ENCODE data around the gene ZNF184. TPM values are rescaled to one million over a fixed set of nuclear protein-coding genes. Genes with fewer than 3 reads are reported as not detected.

ZNF184 gene
- polyA plus RNA-seq, 1 donor from 2014 or later = 9.0 TPM

DNA sequence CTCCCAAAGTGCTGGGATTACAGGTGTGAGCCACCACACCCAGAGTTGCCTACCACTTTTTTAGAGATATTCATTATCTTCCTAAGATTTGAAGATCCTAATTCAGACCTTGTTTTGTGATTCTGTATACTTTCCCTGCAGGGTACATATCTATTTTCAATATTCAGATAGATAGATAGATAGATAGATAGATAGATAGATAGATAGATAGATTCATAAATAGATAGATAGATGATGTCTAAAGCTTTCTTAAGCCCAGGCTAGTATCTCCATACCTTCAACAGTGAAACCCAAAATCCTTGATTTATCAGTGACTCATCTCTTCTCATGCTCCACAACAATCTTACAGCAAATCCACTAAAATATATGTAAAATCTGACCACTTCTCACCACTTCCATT, 53.5 kb downstream of the ZNF184 start:
- peaks cover 2% of the 10 kb centered on the region for H3K36me3 Mint-ChIP-seq
- no peaks in the 10 kb centered on the region for H3K4me1 Mint-ChIP-seq
- no peak overlapping the region for H3K4me3 Mint-ChIP-seq
- H3K27me3 Mint-ChIP-seq = peaks cover 2% of the 10 kb centered on the region
- peaks cover 0 to 3% (median 0%) of the 10 kb centered on the region in 3 donors for H3K9me3 Mint-ChIP-seq
- no peak overlapping the region for H3K27ac Mint-ChIP-seq

DNA sequence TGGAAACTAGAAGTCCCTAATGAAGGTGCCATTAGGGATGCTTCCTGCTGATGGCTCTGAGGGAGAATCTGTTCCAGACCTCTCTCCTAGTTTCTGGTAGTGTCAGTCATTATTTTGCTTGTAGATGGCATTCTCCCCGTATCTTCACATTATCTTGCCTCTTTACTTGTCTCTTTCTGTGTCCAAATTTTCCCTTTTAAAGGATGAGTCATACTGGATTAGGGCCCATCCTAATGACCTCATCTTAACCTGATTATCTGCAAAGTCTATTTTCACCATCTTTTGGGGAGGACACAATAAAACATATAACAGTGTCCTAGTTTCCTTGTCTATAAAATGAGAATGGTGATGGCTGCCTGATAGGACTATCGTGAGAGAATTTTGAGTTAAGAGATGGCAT, 57.0 kb downstream of the ZNF184 start:
- Mint-ChIP-seq H3K27ac (no peak overlapping the region), H3K4me3 (no peak overlapping the region), H3K9me3 (no peaks in the 10 kb centered on the region), H3K27me3 (peaks cover 2% of the 10 kb centered on the region), H3K36me3 (peaks cover 2% of the 10 kb centered on the region), H3K4me1 (no peaks in the 10 kb centered on the region)

DNA sequence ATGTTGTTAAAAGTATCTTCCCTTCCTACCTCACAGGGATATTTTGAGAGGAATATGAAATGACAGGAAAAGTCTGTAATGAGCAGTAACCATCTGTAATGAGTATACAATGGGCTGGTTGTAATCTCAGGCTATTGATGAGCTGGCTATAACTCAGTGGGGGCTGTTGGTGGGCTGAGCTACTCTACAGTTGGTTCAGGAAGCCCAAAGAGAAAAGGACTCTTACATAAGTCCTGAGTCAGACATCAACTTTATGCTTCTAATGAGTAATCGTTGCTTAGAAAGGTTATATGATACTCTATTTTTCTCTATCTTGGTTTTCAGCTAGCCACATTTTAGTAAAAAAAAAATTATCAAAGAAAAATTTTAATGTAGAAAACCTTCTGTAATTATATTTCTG, 57.9 kb downstream of the ZNF184 start:
- no peaks in the 10 kb centered on the region for H3K4me1 Mint-ChIP-seq
- no peaks in the 10 kb centered on the region for H3K9me3 Mint-ChIP-seq
- no peak overlapping the region for H3K4me3 Mint-ChIP-seq
- peaks cover 2% of the 10 kb centered on the region for H3K27me3 Mint-ChIP-seq
- H3K36me3 Mint-ChIP-seq = peaks cover 5% of the 10 kb centered on the region
- no peak overlapping the region for H3K27ac Mint-ChIP-seq

DNA sequence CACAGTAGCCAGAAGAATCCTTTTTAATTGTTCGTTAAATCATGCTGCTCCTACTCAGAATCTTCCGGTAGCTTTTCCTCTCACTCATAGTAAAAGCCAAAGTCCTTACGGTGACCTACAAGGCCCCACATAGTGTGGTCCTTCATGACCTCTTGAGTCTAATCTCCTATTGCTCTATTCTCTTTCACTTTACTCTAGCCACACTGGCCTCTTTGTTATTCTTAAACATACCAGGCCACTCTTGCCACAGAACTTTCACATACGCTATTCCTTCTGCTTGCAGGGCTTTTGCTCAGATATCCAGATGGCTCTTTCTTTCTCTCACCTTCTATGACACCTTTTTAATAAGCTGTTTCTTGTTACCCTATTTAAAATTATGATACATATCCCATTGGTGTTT, 58.6 kb downstream of the ZNF184 start:
- peaks cover 5% of the 10 kb centered on the region for H3K36me3 Mint-ChIP-seq

DNA sequence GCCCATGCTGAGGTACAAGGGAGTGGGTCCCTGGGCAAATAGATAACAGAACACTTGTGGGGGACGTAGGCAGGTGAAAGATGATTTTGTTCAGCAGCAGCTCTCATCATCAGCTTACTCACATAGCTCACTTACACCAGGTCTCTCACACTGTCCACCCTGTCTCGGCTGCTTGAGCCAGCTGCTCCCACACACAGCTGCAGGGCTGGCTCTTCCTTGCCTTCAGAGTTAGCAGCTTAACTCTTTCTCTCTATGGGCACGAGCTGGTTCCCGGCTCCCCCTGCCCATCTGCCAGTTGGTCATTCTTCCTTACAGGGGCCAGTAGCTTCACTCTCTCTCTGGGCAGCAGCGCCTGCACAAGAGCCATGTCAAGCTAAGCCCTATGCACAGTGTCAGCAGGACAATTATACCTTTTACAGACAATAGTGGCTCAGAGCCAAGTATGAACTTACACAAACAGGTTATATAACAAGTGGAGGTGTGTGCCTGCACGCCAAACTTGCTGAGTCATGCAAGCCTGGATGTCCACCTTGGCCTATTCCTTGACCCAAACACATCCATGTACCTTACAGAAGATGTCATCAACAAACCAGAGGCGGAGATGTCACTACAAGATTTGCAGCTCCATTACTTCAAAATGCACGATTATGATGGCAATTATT, 65.6 kb downstream of the ZNF184 start:
- H3K36me3 Mint-ChIP-seq = peaks cover 9% of the 10 kb centered on the region
- no peak overlapping the region for H3K4me3 Mint-ChIP-seq
- no peaks in the 10 kb centered on the region for H3K27me3 Mint-ChIP-seq
- H3K4me1 Mint-ChIP-seq = no peaks in the 10 kb centered on the region
- no peak overlapping the region for H3K27ac Mint-ChIP-seq
- H3K9me3 Mint-ChIP-seq = peaks cover 8 to 15% (median 10%) of the 10 kb centered on the region in 3 donors

More for the DNA sequence above, 58.6 kb downstream of the ZNF184 start:
- no peak overlapping the region for H3K27ac Mint-ChIP-seq
- no peaks in the 10 kb centered on the region for H3K4me1 Mint-ChIP-seq
- no peaks in the 10 kb centered on the region for H3K9me3 Mint-ChIP-seq
- H3K4me3 Mint-ChIP-seq = no peak overlapping the region
- H3K27me3 Mint-ChIP-seq = peaks cover 2% of the 10 kb centered on the region

DNA sequence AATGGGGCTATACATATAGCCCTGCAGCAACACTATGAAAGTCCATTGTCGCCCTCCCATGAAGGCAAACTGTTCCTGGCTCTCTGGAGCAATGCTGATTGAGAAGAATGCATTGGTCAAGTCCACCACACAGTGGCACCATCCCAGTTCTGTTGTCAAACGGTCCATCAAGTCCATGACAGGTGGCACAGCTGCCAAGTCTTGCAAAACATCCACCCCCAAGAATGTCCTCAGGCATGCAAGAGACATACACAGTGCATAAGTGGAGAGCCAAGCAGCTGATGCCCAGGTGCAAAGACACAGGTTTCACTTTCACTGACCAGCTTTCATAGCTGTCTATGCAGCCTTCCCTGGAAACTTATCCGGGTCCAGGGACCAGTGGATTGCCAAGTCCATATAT, 66.8 kb downstream of the ZNF184 start:
- Mint-ChIP-seq H3K4me3 (no peak overlapping the region), H3K36me3 (peaks cover 17% of the 10 kb centered on the region), H3K27me3 (no peaks in the 10 kb centered on the region), H3K4me1 (no peaks in the 10 kb centered on the region), H3K9me3 (peaks cover 11 to 24% (median 19%) of the 10 kb centered on the region in 3 donors), H3K27ac (peak overlapping the region in 1 of 3 donors; percentile 40)

DNA sequence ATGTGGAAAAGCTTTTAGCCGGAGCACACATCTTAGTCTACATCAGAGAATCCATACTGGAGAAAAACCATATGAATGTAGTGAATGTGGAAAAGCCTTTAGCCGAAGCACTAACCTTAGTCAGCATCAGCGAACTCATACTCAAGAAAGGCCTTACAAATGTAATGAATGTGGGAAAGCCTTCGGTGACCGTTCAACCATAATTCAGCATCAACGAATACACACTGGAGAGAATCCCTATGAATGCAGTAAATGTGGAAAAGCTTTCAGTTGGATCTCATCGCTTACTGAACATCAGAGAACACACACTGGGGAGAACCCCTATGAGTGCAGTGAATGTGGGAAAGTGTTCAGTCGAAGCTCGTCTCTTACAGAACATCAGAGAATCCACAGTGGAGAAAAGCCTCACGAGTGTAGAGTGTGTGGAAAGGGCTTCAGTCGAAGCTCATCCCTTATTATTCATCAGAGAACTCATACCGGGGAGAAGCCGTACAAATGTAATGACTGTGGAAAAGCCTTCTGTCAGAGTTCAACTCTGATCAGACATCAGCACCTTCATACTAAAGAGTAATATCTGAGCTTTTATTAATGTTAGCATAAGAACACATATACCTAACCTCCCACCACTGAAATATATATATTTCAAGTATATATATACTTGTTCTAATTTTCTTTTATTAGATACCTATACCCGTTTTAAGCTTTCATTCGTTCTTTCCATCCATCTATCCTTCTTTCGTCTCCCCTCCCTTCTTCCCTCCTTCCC, 71.8 kb downstream of the ZNF184 start:
- Mint-ChIP-seq H3K36me3 (peaks cover 35% of the 10 kb centered on the region), H3K9me3 (peaks cover 21 to 47% (median 27%) of the 10 kb centered on the region in 3 donors), H3K27ac (no peak overlapping the region)

More for the DNA sequence above, 71.8 kb downstream of the ZNF184 start:
- no peaks in the 10 kb centered on the region for H3K4me1 Mint-ChIP-seq
- H3K27me3 Mint-ChIP-seq = no peaks in the 10 kb centered on the region
- peak overlapping the region in 1 of 4 donors; percentile 27 for H3K4me3 Mint-ChIP-seq

Other genes starting within 250 kb of the ZNF184 start
- gene PRSS16, start 225.4 kb downstream of the ZNF184 start, polyA plus RNA-seq = 3.2 TPM
- gene POM121L2, start 160.8 kb downstream of the ZNF184 start, polyA plus RNA-seq = not detected
- gene ZNF391, start 84.3 kb downstream of the ZNF184 start, polyA plus RNA-seq = 2.1 TPM